Measurements from ENCODE around the gene CCDC186. TPM values are rescaled to one million over a fixed set of nuclear protein-coding genes. Genes with fewer than 3 reads are reported as not detected.
A peak's percentile ranks its signal among the peaks of the same experiment; 100 is the strongest.

CCDC186 gene
- total and polyA plus RNA-seq, 11 donors = 4.7 to 26.0 (median 18.8) TPM

- Histone ChIP-seq H3K4me3 (no peak overlapping the region), H3K36me3 (no peaks in the 10 kb centered on the region), H3K27ac (no peak overlapping the region), H3K4me1 (peaks cover 0 to 11% (median 0%) of the 10 kb centered on the region in 12 donors), H3K27me3 (no peaks in the 10 kb centered on the region), H3K9me3 (no peaks in the 10 kb centered on the region)
- intact Hi-C loops (cut with DNase I) = loop anchor here in 1 of 10 donors (5.0 kb wide), 1 partner anchor 649 kb away; no protein-coding TSS in a partner anchor
- DNase-seq (no peak), ATAC-seq (no peak)
- WGBS, 4 donors = 91 to 94% (median 93%) methylated on average over 9 of the region's 9 CpGs
- TF ChIP-seq, protein P1, sequence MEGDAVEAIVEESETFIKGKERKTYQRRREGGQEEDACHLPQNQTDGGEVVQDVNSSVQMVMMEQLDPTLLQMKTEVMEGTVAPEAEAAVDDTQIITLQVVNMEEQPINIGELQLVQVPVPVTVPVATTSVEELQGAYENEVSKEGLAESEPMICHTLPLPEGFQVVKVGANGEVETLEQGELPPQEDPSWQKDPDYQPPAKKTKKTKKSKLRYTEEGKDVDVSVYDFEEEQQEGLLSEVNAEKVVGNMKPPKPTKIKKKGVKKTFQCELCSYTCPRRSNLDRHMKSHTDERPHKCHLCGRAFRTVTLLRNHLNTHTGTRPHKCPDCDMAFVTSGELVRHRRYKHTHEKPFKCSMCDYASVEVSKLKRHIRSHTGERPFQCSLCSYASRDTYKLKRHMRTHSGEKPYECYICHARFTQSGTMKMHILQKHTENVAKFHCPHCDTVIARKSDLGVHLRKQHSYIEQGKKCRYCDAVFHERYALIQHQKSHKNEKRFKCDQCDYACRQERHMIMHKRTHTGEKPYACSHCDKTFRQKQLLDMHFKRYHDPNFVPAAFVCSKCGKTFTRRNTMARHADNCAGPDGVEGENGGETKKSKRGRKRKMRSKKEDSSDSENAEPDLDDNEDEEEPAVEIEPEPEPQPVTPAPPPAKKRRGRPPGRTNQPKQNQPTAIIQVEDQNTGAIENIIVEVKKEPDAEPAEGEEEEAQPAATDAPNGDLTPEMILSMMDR (IDR thresholded peaks at IDR 0.05) = no peak
- TF ChIP-seq POLR2A (IDR thresholded peaks at IDR 0.05) = no peak
These were observed 9.6 kb upstream of the CCDC186 start for GRCh38 chr10:114183563-114183962.

DNA sequence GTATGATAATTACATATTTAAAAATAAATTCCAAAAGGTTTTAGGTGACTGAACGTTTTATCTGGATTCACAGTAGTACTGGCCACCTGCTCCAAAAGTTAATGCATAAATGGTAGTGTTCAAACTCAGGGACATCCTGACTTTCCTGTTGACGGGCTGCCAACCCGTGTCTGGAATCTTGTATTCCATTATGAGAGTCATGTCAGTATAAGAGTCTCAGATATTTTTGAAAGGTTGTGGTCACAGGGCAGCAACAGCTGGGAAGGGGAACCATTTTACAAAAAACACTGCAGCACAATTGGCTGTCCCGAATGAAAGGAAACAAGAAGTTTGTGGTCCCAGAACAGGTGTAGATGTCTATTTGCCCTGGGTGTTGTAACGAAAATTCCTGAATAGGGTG is 8.0 kb upstream of the CCDC186 start:
- peak; percentile 84 to 95 (median 90) for ATAC-seq
- H3K27me3 ChIP-seq = no peaks in the 10 kb centered on the region
- peak overlapping the region in 5 of 12 donors; percentile 51 to 62 (median 52) for H3K27ac ChIP-seq
- whole genome bisulfite sequencing, 4 donors = 10 to 13% (median 12%) methylated on average over 5 of the region's 5 CpGs
- intact Hi-C loops (cut with DNase I) = loop anchor here in 1 of 10 donors (5.0 kb wide), 1 partner anchor 650 kb away; no protein-coding TSS in a partner anchor
- H3K4me1 ChIP-seq = peaks cover 0 to 11% (median 0%) of the 10 kb centered on the region in 12 donors
- no peaks in the 10 kb centered on the region for H3K36me3 ChIP-seq
- TF ChIP-seq, protein P1 (IDR thresholded peaks at IDR 0.05) = no peak
- TF ChIP-seq POLR2A (IDR thresholded peaks at IDR 0.05) = no peak
- H3K4me3 ChIP-seq = peak overlapping the region in 7 of 12 donors; percentile 2 to 31 (median 20)
- H3K9me3 ChIP-seq = no peaks in the 10 kb centered on the region
- peak; percentile 69 to 87 (median 73) for DNase-seq

DNA sequence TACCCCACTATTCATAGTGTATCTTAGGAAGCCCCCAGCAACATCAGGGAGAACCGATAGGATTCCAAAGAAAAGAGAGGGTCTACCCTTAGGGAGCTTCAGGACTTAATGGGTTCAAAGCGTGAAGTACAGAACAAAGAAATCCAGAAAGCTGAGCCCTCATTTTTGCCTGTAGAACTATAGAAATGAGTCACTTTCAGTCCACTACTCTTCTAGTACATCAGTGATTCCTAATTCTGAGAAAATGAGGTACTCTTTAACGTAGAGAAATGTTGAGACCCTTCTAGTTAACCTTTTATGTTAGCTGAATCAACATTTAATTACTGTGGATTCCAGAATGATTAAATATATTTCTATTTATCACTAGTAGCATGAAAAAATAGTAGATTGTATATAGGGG is 6.9 kb upstream of the CCDC186 start:
- Histone ChIP-seq H3K4me1 (peaks cover 0 to 11% (median 0%) of the 10 kb centered on the region in 12 donors), H3K36me3 (no peaks in the 10 kb centered on the region), H3K27me3 (no peaks in the 10 kb centered on the region), H3K9me3 (no peaks in the 10 kb centered on the region), H3K4me3 (no peak overlapping the region), H3K27ac (no peak overlapping the region)
- DNase-seq (no peak), ATAC-seq (no peak)
- intact Hi-C loops (cut with DNase I) = loop anchor here in 1 of 10 donors (5.0 kb wide), 1 partner anchor 651 kb away; no protein-coding TSS in a partner anchor
- TF ChIP-seq POLR2A (IDR thresholded peaks at IDR 0.05) = no peak
- TF ChIP-seq, protein P1 (IDR thresholded peaks at IDR 0.05) = no peak
- WGBS, 4 donors = 92 to 99% (median 96%) methylated on average over 3 of the region's 3 CpGs

DNA sequence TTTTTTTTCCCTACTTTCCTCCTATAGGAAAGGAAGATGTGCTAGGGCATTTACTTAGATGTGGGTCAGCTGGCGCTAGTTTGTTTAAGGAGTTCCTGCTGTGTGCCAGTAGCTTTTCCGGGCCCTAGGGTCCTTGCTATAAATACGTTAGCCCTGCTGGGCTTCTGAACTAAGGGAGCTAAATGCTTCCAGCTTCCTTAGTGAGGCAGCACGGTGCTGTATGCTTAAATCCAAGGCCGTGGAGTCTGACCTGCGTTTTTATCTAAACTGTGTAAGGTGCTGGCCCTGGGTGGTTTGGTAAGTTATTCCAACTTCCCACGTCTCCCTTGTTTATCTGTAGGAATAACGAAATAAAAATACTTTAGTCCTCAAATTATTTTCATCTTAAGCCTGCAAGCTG is 5.7 kb upstream of the CCDC186 start:
- Histone ChIP-seq H3K4me3 (peak overlapping the region in 3 of 12 donors; percentile 10 to 25 (median 10)), H3K36me3 (no peaks in the 10 kb centered on the region), H3K4me1 (peaks cover 0 to 13% (median 5%) of the 10 kb centered on the region in 12 donors), H3K27me3 (no peaks in the 10 kb centered on the region), H3K9me3 (no peaks in the 10 kb centered on the region), H3K27ac (no peak overlapping the region)
- no peak for ATAC-seq
- DNase-seq = no peak
- TF ChIP-seq, protein P1 (IDR thresholded peaks at IDR 0.05) = no peak
- TF ChIP-seq POLR2A (IDR thresholded peaks at IDR 0.05) = no peak
- intact Hi-C loops (cut with DNase I) = loop anchor here in 1 of 10 donors (5.0 kb wide), 1 partner anchor 653 kb away; no protein-coding TSS in a partner anchor
- 70 to 80% (median 75%) methylated on average over 8 of the region's 8 CpGs for WGBS, 4 donors
